HG02973 (cell line): Measurements from ENCODE around the gene SLC38A4.

ENCODE experiments used
- ATAC-seq: cut with Tn5 transposase; IDR thresholded peaks from one replicate; pipeline ENCODE4 v1.9.1; 2021; ENCODE audit warnings: moderate library complexity; ENCODE audit not compliant: unreplicated experiment

Gene SLC38A4

DNA sequence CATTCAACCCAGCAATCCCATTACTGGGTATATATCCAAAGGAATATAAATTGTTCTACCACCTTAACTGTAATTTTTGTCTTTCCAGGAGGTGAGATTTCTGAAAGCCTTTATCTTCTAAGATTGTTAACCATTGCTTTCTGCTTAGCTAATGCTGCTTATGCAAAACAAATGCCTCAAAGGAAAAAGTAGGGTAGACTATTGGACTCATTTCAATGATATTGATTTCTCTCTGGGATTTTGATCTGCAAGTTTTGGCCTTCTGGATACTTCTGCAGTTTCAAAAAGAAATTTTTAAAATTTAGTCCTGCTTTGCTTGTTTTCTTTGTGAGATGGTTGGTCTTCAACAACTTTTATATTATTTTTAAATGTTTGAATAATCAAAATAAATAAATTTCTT is 108.6 kb downstream of the SLC38A4 start:
- ATAC-seq: no peak
